Measurements from ENCODE around the gene TEX264. TPM values are rescaled to one million over a fixed set of nuclear protein-coding genes. Genes with fewer than 3 reads are reported as not detected.
"Not testable (repeated sequence)": the region's sequence is repeated elsewhere in the genome, so short reads cannot be mapped to it uniquely, and the experiment has no call there.

Gene TEX264
- total RNA-seq, 2 experiments from 2014 or later, result 62.6 to 65.0 TPM

- peak overlapping the region; percentile 17 for H3K4me3 Mint-ChIP-seq
- DNase-seq (no peak), ATAC-seq (no peak)
- H3K27me3 Mint-ChIP-seq (ENCODE audit: low read depth), result peaks cover 10% of the 10 kb centered on the region
- ChIA-PET CTCF (interaction anchor here (0.7 to 2.6 kb wide), 8 partner anchors 8 to 67 kb away, joined by 3 to 20 read pairs (median 5); no protein-coding TSS in a partner anchor), POLR2A (no interaction called here)
- H3K27ac Mint-ChIP-seq, result peak overlapping the region; percentile 67
- peaks cover 30% of the 10 kb centered on the region for H3K4me1 Mint-ChIP-seq (ENCODE audit: low read depth)
- no peaks in the 10 kb centered on the region for H3K9me3 Mint-ChIP-seq (ENCODE audit: insufficient read depth)
- peaks cover 3% of the 10 kb centered on the region for H3K36me3 Mint-ChIP-seq (ENCODE audit: low read depth)
Observed at GRCh38 chr3:51735039-51735438, 64.0 kb downstream of the TEX264 start.

- peaks cover 26% of the 10 kb centered on the region for H3K4me1 Mint-ChIP-seq (ENCODE audit: low read depth)
- ChIA-PET CTCF (interaction anchor here (0.7 to 2.4 kb wide), 4 partner anchors 17 to 64 kb away, joined by 3 to 11 read pairs (median 4); no protein-coding TSS in a partner anchor), POLR2A (no interaction called here)
- H3K36me3 Mint-ChIP-seq (ENCODE audit: low read depth), result peaks cover 4% of the 10 kb centered on the region
- no peaks in the 10 kb centered on the region for H3K9me3 Mint-ChIP-seq (ENCODE audit: insufficient read depth)
- ATAC-seq (no peak), DNase-seq (no peak)
- H3K4me3 Mint-ChIP-seq, result no peak overlapping the region
- H3K27me3 Mint-ChIP-seq (ENCODE audit: low read depth), result peaks cover 13% of the 10 kb centered on the region
- no peak overlapping the region for H3K27ac Mint-ChIP-seq
Observed at GRCh38 chr3:51735950-51736349, 64.9 kb downstream of the TEX264 start.

- ATAC-seq (no peak), DNase-seq (no peak)
- peaks cover 1% of the 10 kb centered on the region for H3K36me3 Mint-ChIP-seq (ENCODE audit: low read depth)
- no peak overlapping the region for H3K27ac Mint-ChIP-seq
- H3K4me3 Mint-ChIP-seq, result no peak overlapping the region
- ChIA-PET CTCF (no interaction called here), POLR2A (no interaction called here)
- H3K27me3 Mint-ChIP-seq (ENCODE audit: low read depth), result peaks cover 13% of the 10 kb centered on the region
- peaks cover 29% of the 10 kb centered on the region for H3K4me1 Mint-ChIP-seq (ENCODE audit: low read depth)
- no peaks in the 10 kb centered on the region for H3K9me3 Mint-ChIP-seq (ENCODE audit: insufficient read depth)
Observed at GRCh38 chr3:51739110-51739509, 68.1 kb downstream of the TEX264 start.

DNA sequence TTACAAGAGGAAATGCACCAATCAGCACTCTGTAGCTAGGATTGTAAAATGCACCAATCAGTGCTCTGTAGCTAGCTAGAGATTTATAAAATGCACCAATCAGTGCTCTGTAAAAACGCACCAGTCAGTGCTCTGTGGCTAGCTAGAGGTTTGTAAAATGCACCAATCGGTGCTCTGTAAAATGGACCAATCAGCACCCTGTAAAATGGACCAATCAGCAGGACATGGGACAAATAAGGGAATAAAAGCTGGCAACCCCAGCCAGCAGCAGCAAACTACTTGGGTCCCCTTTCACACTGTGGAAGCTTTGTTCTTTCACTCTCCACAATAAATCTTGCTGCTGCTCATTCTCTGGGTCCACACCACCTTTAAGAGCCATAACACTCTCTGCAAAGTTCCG lies 71.3 kb downstream of the TEX264 start:
- not testable (repeated sequence) for DNase-seq, H3K4me3 Mint-ChIP-seq
- CTCF ChIA-PET, result interaction anchor here (1.5 kb wide), 1 partner anchor 23 kb away, joined by 6 read pairs; no protein-coding TSS in a partner anchor

GRCh38 chr3:51742978-51743377 lies 71.9 kb downstream of the TEX264 start:
- Mint-ChIP-seq H3K27me3 (ENCODE audit: low read depth) (peaks cover 10% of the 10 kb centered on the region), H3K4me1 (ENCODE audit: low read depth) (peaks cover 11% of the 10 kb centered on the region)
- CTCF ChIA-PET, result interaction anchor here (1.2 kb wide), 1 partner anchor 8 kb away, joined by 3 read pairs; no protein-coding TSS in a partner anchor
- ATAC-seq; H3K9me3 Mint-ChIP-seq (ENCODE audit: insufficient read depth); DNase-seq; H3K27ac Mint-ChIP-seq; H3K4me3 Mint-ChIP-seq; H3K36me3 Mint-ChIP-seq (ENCODE audit: low read depth); POLR2A ChIA-PET: not testable (repeated sequence)

More for the DNA sequence above, 71.3 kb downstream of the TEX264 start:
- ATAC-seq; H3K27ac Mint-ChIP-seq; H3K36me3 Mint-ChIP-seq (ENCODE audit: low read depth); POLR2A ChIA-PET; H3K9me3 Mint-ChIP-seq (ENCODE audit: insufficient read depth): not testable (repeated sequence)
- peaks cover 13% of the 10 kb centered on the region for H3K27me3 Mint-ChIP-seq (ENCODE audit: low read depth)
- peaks cover 11% of the 10 kb centered on the region for H3K4me1 Mint-ChIP-seq (ENCODE audit: low read depth)

DNA sequence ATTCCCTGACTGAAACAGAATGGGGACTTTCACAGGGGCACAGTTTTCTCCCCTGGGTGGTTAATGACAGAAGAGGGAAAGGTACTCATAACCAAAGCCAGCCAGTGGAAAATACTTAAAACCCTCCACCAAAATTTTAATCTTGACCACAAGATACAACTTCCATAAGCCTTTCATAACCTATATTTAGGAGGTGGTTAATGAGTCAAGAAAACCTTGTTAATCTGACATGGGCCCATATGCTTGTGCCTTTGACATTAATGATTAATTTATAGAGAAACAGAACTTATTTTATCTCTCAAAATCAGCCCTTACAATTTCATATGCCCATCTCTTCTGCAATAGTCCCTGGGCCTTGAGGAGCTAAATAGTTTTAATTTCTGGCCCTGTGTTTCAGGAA lies 76.8 kb downstream of the TEX264 start:
- CTCF ChIA-PET, result no interaction called here
- Mint-ChIP-seq H3K27me3 (ENCODE audit: low read depth) (peaks cover under 1% of the 10 kb centered on the region), H3K9me3 (ENCODE audit: insufficient read depth) (peaks cover 8% of the 10 kb centered on the region), H3K4me1 (ENCODE audit: low read depth) (peaks cover 23% of the 10 kb centered on the region), H3K27ac (no peak overlapping the region), H3K4me3 (no peak overlapping the region), H3K36me3 (ENCODE audit: low read depth) (peaks cover 4% of the 10 kb centered on the region)
- POLR2A ChIA-PET, result no interaction called here
- DNase-seq (no peak), ATAC-seq (no peak)

DNA sequence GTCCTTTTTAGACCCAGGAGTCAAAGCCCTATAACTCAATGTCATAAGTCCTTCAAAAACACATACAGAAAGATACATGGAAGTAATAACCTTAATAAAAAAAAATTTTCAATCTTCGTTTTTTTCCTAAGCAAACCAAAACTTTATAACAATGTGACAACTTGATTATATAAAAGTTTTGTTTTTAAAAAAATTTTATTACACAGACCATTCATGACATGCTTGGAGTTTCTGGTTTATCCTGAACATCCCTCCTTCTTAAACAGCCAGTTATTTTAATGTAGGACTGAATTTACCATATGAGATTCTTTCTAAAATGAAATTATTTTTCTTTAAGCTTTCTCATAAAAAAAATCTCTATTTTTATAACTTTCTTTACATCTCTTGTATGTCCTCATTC lies 77.3 kb downstream of the TEX264 start:
- Mint-ChIP-seq H3K27me3 (ENCODE audit: low read depth) (peaks cover 3% of the 10 kb centered on the region), H3K4me3 (no peak overlapping the region), H3K36me3 (ENCODE audit: low read depth) (peaks cover 4% of the 10 kb centered on the region), H3K9me3 (ENCODE audit: insufficient read depth) (peaks cover 8% of the 10 kb centered on the region), H3K4me1 (ENCODE audit: low read depth) (peaks cover 18% of the 10 kb centered on the region), H3K27ac (no peak overlapping the region)
- ChIA-PET POLR2A (no interaction called here), CTCF (no interaction called here)
- no peak for DNase-seq
- ATAC-seq, result no peak

GRCh38 chr3:51750878-51751277 lies 79.8 kb downstream of the TEX264 start:
- Mint-ChIP-seq H3K27ac (no peak overlapping the region), H3K9me3 (ENCODE audit: insufficient read depth) (peaks cover 14% of the 10 kb centered on the region), H3K4me1 (ENCODE audit: low read depth) (peaks cover 15% of the 10 kb centered on the region), H3K27me3 (ENCODE audit: low read depth) (peaks cover 12% of the 10 kb centered on the region), H3K36me3 (ENCODE audit: low read depth) (peaks cover 4% of the 10 kb centered on the region), H3K4me3 (no peak overlapping the region)
- ChIA-PET POLR2A (interaction anchor here (0.6 kb wide), 1 partner anchor 527 kb away, joined by 3 read pairs; no protein-coding TSS in a partner anchor), CTCF (interaction anchor here (0.7 to 1.4 kb wide), 2 partner anchors 49 to 361 kb away, joined by 3 to 6 read pairs; no protein-coding TSS in a partner anchor)
- DNase-seq (no peak), ATAC-seq (no peak)

- Mint-ChIP-seq H3K4me1 (ENCODE audit: low read depth) (peaks cover 15% of the 10 kb centered on the region), H3K27me3 (ENCODE audit: low read depth) (peaks cover 16% of the 10 kb centered on the region), H3K4me3 (no peak overlapping the region), H3K27ac (no peak overlapping the region), H3K9me3 (ENCODE audit: insufficient read depth) (peaks cover 14% of the 10 kb centered on the region), H3K36me3 (ENCODE audit: low read depth) (peaks cover 3% of the 10 kb centered on the region)
- CTCF ChIA-PET, result interaction anchor here (1.4 to 1.5 kb wide), 2 partner anchors 32 to 48 kb away, joined by 5 to 6 read pairs; no protein-coding TSS in a partner anchor
- ATAC-seq (no peak), DNase-seq (no peak)
- POLR2A ChIA-PET, result interaction anchor here (0.6 kb wide), 1 partner anchor 526 kb away, joined by 3 read pairs; no protein-coding TSS in a partner anchor
Observed at GRCh38 chr3:51751287-51751686, 80.2 kb downstream of the TEX264 start.

Other genes with a start within 250 kb of the TEX264 start
- gene DCAF1, start 171.2 kb upstream of the TEX264 start, total RNA-seq, result 10 to 100 TPM; 35.3 to 36.3 TPM
- 10 to 100 TPM; 28.8 to 28.9 TPM for gene RAD54L2, start 132.5 kb upstream of the TEX264 start, total RNA-seq
- gene GRM2, start 35.8 kb downstream of the TEX264 start, total RNA-seq, result 1 to 10 TPM; 1.1 to 1.7 TPM
- gene IQCF6, start 108.0 kb downstream of the TEX264 start, total RNA-seq, result not detected
- gene IQCF2, start 190.4 kb downstream of the TEX264 start, total RNA-seq, result not detected
- not detected for gene IQCF5, start 204.3 kb downstream of the TEX264 start, total RNA-seq
- gene IQCF1, start 232.1 kb downstream of the TEX264 start, total RNA-seq, result not detected

All from activated CD8-positive, alpha-beta T cell treated with anti-CD3 and anti-CD28 coated beads, Interleukin-2, amount 10 ng/mL, durations not matched to agents 7 days and 5 days (primary cell).